GM19395 (cell line): ENCODE results near the gene NSG1.

ENCODE experiments used
- ATAC-seq: cut with Tn5 transposase; IDR thresholded peaks from one replicate; pipeline ENCODE4 v1.9.1; 2021; ENCODE audit warnings: mild to moderate bottlenecking, moderate library complexity; ENCODE audit not compliant: unreplicated experiment

NSG1 gene

DNA sequence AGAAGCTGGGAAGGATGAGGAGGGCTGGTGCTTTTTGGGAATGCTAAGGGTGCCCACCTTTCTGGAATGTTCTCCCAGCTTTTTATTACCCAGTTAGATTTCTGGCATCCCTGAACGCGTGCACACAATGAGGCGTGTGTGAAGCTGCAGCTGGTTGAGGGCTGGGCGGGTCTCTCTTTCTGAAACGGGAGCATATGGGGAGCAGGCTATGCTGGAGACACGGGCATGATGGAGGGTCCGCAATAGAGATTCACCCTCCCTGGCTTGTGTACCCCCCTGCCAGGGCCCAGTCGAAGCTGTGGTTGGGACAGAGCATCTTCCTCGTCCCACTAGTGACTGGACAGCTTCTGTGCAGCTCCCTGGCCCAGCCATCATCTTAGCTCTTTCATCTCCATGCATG is 8.5 kb downstream of the NSG1 start:
- no peak for ATAC-seq

GRCh38 chr4:4395849-4396627 is 9.1 kb downstream of the NSG1 start:
- peak; percentile 82 for ATAC-seq

GRCh38 chr4:4396628-4397440 is 9.9 kb downstream of the NSG1 start:
- ATAC-seq = no peak

- ATAC-seq = no peak
Measured at GRCh38 chr4:4397441-4397819, 10.5 kb downstream of the NSG1 start.

DNA sequence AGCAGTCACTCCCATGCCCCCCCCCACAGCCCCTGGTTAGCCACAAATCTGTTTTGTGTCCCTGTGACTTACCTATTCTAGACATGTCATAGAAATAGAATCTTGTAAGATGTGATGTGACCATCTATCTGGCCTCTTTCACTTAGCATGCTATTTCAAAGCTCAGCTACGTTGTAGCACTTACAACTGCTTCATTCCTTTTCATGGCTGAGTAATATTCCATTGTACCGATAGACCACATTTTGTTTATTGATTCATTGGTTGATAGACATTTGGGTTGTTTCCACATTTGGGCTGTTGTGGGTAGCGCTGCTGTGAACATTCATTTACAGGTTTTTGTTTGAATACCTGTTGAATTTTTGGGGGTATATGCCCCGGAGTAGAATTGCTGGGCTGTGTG is 11.5 kb downstream of the NSG1 start:
- ATAC-seq = no peak

DNA sequence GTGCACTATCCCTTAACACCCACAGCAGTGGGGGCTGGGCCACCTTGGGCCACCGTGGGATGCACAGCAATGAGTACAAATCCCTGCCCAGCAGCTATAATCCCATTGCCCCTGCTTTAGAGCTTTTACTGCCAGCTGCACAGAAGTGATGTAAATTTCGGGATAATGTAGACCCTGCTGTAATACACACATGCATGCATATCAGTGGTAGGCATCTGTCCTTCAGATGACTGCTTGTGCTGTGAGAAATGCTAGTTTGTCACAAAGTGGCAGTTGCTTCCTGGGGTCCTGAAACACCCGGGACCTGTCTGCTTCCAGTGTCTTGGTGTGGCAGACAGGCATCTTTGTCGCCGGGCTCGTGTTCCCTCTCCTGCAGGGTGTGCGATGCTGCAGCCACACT is 14.1 kb downstream of the NSG1 start:
- ATAC-seq = no peak

DNA sequence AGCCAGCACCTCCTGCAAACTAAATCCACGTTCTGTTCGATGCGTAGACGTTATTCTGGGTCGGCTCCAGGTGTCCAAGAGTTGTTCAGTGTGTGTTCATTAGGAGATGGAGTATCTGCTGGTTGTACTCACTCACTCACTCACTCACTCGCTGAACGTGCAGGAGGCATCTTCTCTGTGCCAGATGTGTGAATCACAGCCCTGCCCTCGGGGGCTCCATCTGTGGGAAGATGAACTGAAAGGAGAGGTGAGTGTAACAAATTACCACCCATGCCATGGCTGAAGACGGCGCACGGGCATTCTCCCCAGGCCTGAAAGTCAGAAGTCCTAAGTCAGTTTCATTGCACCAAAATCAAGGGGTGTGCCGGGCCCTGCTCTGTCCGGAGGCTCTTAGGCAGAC is 16.1 kb downstream of the NSG1 start:
- ATAC-seq = no peak

GRCh38 chr4:4405358-4405962 is 18.6 kb downstream of the NSG1 start:
- ATAC-seq = no peak

GRCh38 chr4:4406455-4407298 is 19.8 kb downstream of the NSG1 start:
- no peak for ATAC-seq

DNA sequence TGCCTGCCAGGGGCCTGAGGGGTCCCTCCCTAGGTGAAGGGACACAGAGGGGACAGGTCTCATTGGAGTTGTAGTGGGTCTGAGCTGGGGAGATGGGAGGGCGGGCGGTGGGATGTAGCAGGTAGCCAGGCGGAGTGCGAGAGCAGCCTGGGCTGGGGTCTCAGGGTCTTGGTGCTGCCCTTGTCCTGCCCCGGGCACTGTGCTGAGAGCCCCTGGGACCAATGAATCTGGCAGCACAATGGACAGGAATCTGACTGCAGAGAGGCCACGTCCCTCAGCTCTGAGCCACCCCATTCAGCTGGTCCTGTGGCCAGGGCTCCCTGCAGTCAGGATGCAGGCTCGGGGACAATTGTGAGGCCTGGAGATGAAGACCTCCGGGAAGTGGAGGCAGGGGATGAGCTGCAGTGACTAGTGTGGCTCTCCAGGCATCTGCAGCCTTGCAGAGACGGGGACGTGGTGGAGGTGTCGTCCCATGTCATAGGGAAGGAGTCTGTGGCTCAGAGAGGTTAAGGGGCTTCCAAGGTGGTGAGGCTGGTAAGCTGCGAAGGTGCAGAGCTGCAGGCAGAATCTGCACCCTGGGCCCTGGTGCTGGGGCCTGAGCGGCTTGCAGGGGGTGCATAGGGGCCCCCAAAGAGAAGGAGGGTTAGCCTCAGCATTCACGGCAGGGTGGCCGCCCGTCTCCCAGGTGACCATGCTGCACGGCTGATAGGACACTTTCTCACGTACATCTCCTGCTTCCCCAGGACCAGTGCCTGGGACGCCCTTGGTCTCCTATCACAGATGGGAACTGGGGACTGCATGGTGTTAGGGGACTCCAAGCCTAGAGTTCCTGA is 20.6 kb downstream of the NSG1 start:
- ATAC-seq = no peak

- no peak for ATAC-seq
Measured at GRCh38 chr4:4408132-4408523, 21.2 kb downstream of the NSG1 start.

DNA sequence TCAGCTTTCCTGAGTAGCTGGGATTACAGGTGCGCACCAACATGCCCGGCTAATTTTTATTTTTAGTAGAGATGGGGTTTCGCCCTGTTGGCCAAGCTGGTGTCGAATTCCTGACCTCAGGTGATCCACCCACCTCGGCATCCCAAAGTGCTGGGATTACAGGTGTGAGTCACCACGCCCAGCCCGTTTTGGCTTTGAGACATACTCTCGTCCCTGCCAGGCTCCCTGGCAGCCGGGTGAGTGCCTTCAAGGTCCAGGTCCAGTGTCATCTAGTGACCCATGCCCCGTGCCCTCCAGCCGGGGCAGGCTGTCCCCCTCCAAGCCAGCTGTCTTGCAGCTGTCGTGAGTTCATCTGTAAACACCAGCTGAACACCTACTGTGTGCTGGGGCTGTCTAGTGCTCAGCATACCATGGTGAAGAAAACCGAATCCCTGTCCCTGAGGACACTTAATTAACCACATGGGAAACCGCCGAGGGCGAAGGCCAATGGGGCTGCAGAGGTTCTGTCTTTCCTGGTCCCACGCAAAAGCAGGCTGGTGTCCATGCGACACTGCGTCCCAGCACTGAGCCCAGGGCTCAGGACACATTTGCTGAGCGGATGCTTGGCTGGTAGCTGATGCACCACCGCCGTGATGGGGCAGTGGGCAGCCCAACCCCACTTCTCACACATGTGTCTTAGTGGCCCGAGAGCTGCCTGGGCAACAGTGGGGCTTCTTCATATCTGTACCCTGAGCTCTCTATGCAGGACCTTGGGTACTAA is 21.9 kb downstream of the NSG1 start:
- ATAC-seq = no peak

- ATAC-seq = no peak
Measured at GRCh38 chr4:4409416-4410115, 22.7 kb downstream of the NSG1 start.

DNA sequence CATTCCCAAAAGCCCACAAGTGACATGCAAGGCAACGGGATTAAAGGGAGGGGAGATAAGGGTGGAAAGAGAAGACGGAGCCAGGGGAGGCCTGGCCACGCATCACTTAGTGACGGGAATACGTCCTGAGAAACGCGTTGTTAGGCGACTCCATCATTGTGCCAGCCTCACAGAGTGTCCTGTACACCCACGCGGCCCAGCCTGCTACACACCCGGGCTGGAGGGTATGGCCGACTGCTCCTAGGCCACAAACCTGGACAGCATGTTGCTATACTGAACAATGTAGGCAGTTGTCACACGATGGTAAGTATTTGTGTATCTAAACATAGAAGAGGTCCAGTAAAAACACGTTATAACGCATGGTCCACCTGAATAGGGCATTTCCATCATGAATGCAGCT is 23.4 kb downstream of the NSG1 start:
- ATAC-seq = no peak

DNA sequence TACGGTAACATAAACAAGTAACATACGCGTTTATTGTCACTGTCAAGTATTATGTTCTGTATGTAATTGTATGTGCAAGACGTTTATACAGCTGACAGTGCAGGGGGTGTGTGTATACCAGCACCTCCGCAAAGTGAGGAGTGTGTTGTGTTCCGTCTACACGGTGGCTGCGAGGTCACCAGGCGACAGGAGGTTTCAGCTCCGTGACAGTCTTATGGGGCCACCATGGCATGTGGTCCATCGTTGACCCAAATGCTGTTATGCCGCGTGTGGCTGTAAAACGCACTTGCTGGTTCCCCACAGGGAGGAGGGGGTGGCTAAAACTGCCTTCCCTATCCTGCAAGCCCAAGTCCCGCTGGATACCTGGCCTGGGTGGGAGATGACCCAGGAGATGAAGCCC is 25.0 kb downstream of the NSG1 start:
- ATAC-seq = no peak

DNA sequence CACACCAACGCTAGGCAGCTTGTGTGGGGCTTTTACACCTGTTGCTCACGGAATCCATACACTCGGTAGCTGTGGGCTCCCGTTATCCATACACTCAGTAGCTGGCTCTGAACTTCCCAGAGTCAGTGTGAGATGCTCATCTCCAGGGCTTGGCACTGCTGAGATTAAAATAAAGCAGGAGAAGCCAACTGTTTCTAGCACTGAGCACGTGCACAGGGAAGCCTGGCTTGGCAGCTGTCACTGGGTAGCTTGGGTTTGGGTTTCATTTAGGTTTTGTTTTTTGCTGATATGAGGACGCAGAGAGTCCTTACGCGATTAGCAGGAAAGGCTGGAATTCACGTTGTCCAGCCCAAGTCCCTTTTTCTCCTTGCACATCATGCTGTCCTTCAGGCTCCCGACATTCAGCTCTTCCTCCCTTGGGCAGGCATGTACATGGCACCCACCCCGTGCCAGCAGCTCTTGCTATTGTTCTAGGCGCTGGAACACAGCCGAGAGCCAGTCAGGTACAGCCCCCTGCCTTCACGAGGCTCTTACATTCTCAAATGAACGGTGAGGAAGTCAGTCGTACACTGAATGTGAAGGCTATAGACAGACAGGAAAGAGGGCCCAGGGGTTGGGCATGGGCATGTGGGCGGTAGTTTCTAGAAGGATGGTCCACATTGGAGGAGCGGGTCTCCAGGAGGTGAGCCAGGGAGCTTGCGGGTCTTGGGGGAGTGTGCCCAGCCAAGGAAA is 25.9 kb downstream of the NSG1 start:
- ATAC-seq = no peak

- ATAC-seq = no peak
Measured at GRCh38 chr4:4413373-4413725, 26.4 kb downstream of the NSG1 start.

DNA sequence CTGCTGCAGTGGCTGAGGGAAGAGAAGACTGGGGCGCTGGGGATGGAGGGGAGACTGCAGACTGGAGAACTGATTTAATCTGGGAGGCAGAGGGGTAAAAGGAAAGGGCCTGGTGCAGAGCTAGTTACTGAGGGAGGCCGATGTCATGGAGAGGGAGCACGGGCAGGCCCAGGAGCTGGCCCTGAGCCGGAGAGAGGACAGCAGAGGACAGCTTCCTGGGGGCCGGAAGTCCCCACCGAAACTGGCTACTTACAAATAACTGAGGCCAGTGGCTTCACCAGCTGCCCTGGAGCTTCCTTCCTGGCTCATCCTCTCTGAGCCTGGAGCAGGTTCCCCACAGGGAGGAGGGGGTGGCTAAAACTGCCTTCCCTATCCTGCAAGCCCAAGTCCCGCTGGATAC is 26.9 kb downstream of the NSG1 start:
- no peak for ATAC-seq
